Spinal cord (tissue), 10 donors: ENCODE results near the gene WDR49. TPM values are rescaled to one million over a fixed set of nuclear protein-coding genes. Genes with fewer than 3 reads are reported as not detected.

Source experiments
- DNase-seq, 6 donors: peaks; one replicate each; pipeline versions ENCODE4 v3.0.0 to v3.0.0-alpha.2; 2013 to 2015; ENCODE audit warnings: low spot score in 6 of 6, low read depth in 4 of 6
- H3K27ac ChIP-seq: one replicate; pipeline ENCODE4 v1.5.1; 2013; ENCODE audit warnings: low read depth, low read length, control low read depth
- H3K27me3 ChIP-seq: one replicate; pipeline ENCODE4 v1.6.1; 2013; ENCODE audit warnings: low read length; ENCODE audit not compliant: control insufficient read depth, insufficient read depth
- H3K36me3 ChIP-seq: one replicate; pipeline ENCODE4 v1.6.1; 2013; ENCODE audit warnings: low read length; ENCODE audit not compliant: control insufficient read depth, insufficient read depth
- H3K4me1 ChIP-seq: one replicate; pipeline ENCODE4 v1.6.1; 2013; ENCODE audit warnings: low read length; ENCODE audit not compliant: control insufficient read depth, insufficient read depth
- H3K4me3 ChIP-seq: one replicate; pipeline ENCODE4 v1.5.1; 2013; ENCODE audit warnings: low read depth, low read length, control low read depth
- H3K9me3 ChIP-seq: one replicate; pipeline ENCODE4 v1.6.1; 2013; ENCODE audit warnings: low read length; ENCODE audit not compliant: control insufficient read depth, insufficient read depth
- WGBS: methylation state at CpG from one replicate; pipeline ENCODE4 v1.1.5; 2013; ENCODE audit warnings: missing lambda C conversion rate; ENCODE audit not compliant: insufficient coverage; 5-methylcytosine and 5-hydroxymethylcytosine counted together
- long read RNA-seq, 4 donors: transcript quantifications; one replicate each; lab custom pipeline, GENCODE V29; 2026
- polyA plus RNA-seq, 2 donors: library from polyadenylated mRNA; unstranded; fragments of 120-200 nt; gene quantifications; one replicate each; pipeline ENCODE4 v1.2.1, GENCODE V29; 2013; ENCODE audit not compliant: insufficient read length in 2 of 2
- total RNA-seq, 2 donors: library from RNA; depleted of rRNA in 1 of 2; stranded (reverse); fragments of 120-200 nt in 1 of 2; fragments of >200 nt in 1 of 2; gene quantifications; one replicate each; pipeline versions ENCODE4 v1.2.3 to v1.2.4, GENCODE V29; 2013 to 2014
- donor health status: healthy.

Gene WDR49
- total RNA-seq (10 to 100 TPM; 30.9 to 47.2 TPM), polyA plus RNA-seq (1 to 10 TPM; 4.4 to 8.4 TPM)
- long read RNA-seq, donor 1 = 0 reads
- long read RNA-seq, donor 2 = 0 reads
- long read RNA-seq, donor 3 = 0 reads
- long read RNA-seq, donor 4 = 0 reads

DNA sequence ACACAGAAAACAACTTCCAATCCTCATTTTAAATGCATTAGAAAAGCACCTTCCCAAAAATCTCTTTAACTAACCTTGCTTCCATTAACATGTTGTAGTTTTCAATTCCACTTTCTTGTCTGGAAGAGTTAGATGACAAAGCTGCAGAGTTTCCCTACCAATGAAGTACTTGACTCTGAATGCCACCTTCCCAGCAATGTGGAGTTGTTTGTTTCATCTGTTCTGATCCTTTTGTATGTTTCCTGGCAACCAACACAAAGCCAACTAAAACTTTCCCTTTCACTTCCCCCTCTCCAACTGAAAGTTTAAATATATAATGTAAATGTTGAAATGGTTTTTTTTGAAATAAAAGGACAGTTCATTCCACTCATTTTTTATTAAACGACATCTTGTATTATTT lies at the start of gene WDR49:
Gene WDR49 (minus strand): TSS at position 183 of the 400 bp plus-strand sequence. CDS start 517 bp downstream, outside the sequence.
- DNase-seq = peak; percentile 15 to 77 (median 43)
- Histone ChIP-seq H3K9me3 (no peaks in the 10 kb centered on the region), H3K4me3 (no peak within 1 kb of the TSS), H3K36me3 (no peaks in the 10 kb centered on the region), H3K27ac (no peak within 1 kb of the TSS), H3K27me3 (no peaks in the 10 kb centered on the region), H3K4me1 (peaks cover 3% of the 10 kb centered on the region)
- WGBS = no CpG with 5 or more reads among the region's 1 CpG

GRCh38 chr3:167700926-167701325 lies 47.2 kb upstream of the WDR49 start:
- Histone ChIP-seq H3K36me3 (no peaks in the 10 kb centered on the region), H3K4me3 (no peak overlapping the region), H3K27me3 (no peaks in the 10 kb centered on the region), H3K9me3 (no peaks in the 10 kb centered on the region), H3K4me1 (no peaks in the 10 kb centered on the region), H3K27ac (no peak overlapping the region)
- no CpG with 5 or more reads among the region's 2 CpGs for WGBS
- DNase-seq = no peak

DNA sequence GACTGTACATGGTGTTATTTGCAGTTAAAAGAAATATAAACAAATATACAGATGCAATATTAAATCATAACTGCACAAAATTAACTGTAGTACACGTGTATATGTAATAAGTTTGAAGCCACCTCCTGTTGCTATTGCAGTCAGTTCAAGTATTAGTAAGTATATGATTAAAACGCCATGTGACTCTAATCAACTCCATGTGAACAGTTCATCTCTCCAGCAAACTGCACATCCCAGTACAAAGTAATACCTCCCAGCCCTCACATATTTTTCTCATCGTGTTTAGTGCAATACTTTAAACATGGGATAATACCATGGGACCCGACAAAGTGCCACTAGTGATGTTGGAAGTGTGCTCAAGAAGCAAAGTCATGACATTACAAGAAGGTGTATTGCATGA lies 46.3 kb upstream of the WDR49 start:
- no peak overlapping the region for H3K4me3 ChIP-seq
- H3K36me3 ChIP-seq = no peaks in the 10 kb centered on the region
- H3K27me3 ChIP-seq = no peaks in the 10 kb centered on the region
- no CpG with 5 or more reads among the region's 4 CpGs for WGBS
- no peak for DNase-seq
- no peaks in the 10 kb centered on the region for H3K9me3 ChIP-seq
- H3K27ac ChIP-seq = no peak overlapping the region
- H3K4me1 ChIP-seq = no peaks in the 10 kb centered on the region

GRCh38 chr3:167694121-167694520 lies 40.4 kb upstream of the WDR49 start:
- Histone ChIP-seq H3K4me3 (no peak overlapping the region), H3K4me1 (no peaks in the 10 kb centered on the region), H3K9me3 (no peaks in the 10 kb centered on the region), H3K36me3 (peaks cover 6% of the 10 kb centered on the region), H3K27ac (no peak overlapping the region), H3K27me3 (no peaks in the 10 kb centered on the region)
- no peak for DNase-seq
- WGBS = no CpG with 5 or more reads among the region's 2 CpGs

GRCh38 chr3:167691366-167691765 lies 37.6 kb upstream of the WDR49 start:
- no peak for DNase-seq
- H3K4me3 ChIP-seq = no peak overlapping the region
- peaks cover 6% of the 10 kb centered on the region for H3K36me3 ChIP-seq
- H3K9me3 ChIP-seq = no peaks in the 10 kb centered on the region
- H3K27ac ChIP-seq = no peak overlapping the region
- WGBS = 60% methylated on average over 1 of the region's 3 CpGs
- H3K27me3 ChIP-seq = no peaks in the 10 kb centered on the region
- no peaks in the 10 kb centered on the region for H3K4me1 ChIP-seq

GRCh38 chr3:167684388-167684993 lies 30.7 kb upstream of the WDR49 start:
- no peaks in the 10 kb centered on the region for H3K9me3 ChIP-seq
- H3K4me3 ChIP-seq = no peak overlapping the region
- peak; percentile 24 to 92 (median 64) for DNase-seq
- H3K36me3 ChIP-seq = no peaks in the 10 kb centered on the region
- H3K27me3 ChIP-seq = no peaks in the 10 kb centered on the region
- no peaks in the 10 kb centered on the region for H3K4me1 ChIP-seq
- H3K27ac ChIP-seq = no peak overlapping the region

GRCh38 chr3:167679526-167679925 lies 25.8 kb upstream of the WDR49 start:
- Histone ChIP-seq H3K4me3 (no peak overlapping the region), H3K27me3 (no peaks in the 10 kb centered on the region), H3K36me3 (no peaks in the 10 kb centered on the region), H3K4me1 (no peaks in the 10 kb centered on the region), H3K9me3 (peaks cover 2% of the 10 kb centered on the region), H3K27ac (no peak overlapping the region)
- no CpG with 5 or more reads among the region's 4 CpGs for WGBS
- no peak for DNase-seq

DNA sequence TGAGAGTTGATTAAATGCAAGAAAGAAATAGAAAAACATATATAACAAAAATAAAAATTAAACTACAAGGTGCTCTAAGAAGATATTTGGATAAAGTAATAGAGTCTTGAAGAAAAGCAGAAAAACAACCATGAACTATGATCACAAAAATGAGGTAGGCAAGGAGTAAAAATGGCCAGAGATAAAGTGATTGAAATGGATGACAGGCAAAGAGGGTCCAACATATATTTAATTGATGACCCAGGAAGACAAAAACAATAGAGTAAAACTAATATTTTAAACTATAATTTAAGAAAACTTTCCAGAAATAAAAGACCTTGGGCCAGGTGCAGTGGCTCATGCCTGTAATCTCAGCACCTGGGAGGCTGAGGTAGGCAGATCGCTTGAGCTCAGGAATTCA lies 22.1 kb upstream of the WDR49 start:
- 100% methylated on average over 1 of the region's 1 CpG for WGBS
- Histone ChIP-seq H3K4me1 (no peaks in the 10 kb centered on the region), H3K9me3 (peaks cover 4% of the 10 kb centered on the region), H3K27ac (no peak overlapping the region), H3K4me3 (no peak overlapping the region), H3K36me3 (no peaks in the 10 kb centered on the region), H3K27me3 (no peaks in the 10 kb centered on the region)
- no peak for DNase-seq

GRCh38 chr3:167673221-167673620 lies 19.5 kb upstream of the WDR49 start:
- Histone ChIP-seq H3K27me3 (no peaks in the 10 kb centered on the region), H3K4me1 (no peaks in the 10 kb centered on the region), H3K27ac (no peak overlapping the region), H3K36me3 (no peaks in the 10 kb centered on the region), H3K9me3 (peaks cover 4% of the 10 kb centered on the region), H3K4me3 (no peak overlapping the region)
- no CpG with 5 or more reads among the region's 1 CpG for WGBS
- no peak for DNase-seq

DNA sequence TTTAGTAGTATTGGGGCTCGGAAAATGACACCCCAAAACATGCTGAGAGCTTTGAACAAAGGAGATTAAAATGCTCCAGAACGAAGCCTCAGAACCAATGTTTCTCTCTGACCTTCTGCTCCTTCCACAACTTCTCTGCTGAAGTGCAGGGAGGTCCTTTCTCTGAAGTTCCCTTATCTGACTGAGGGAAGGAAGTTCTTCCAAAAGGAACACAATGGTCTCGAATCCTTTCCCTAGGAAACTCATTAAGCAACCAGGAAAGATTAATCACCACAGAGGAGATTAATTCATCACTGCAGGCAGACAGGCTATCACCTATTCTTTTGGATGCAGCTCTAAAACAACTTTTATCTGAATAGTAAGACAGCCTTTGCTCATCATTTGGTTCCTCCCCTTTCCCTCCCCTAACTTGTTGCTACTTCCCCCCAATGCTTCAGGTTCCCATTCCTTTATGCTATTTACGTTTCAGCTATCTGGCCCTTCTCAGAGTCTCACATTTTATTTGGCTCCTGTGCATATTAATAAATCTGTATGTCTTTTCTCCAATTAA lies 18.2 kb upstream of the WDR49 start:
- DNase-seq = no peak
- WGBS = no CpG with 5 or more reads among the region's 4 CpGs
- no peaks in the 10 kb centered on the region for H3K4me1 ChIP-seq
- H3K9me3 ChIP-seq = peaks cover 4% of the 10 kb centered on the region
- H3K4me3 ChIP-seq = no peak overlapping the region
- H3K36me3 ChIP-seq = no peaks in the 10 kb centered on the region
- H3K27ac ChIP-seq = no peak overlapping the region
- no peaks in the 10 kb centered on the region for H3K27me3 ChIP-seq
